HepG2 (cell line): ENCODE data around the gene DISP2. TPM values are rescaled to one million over a fixed set of nuclear protein-coding genes. Genes with fewer than 3 reads are reported as not detected.

Source experiments
- ATM ChIP-seq: fragments of 450-650 bp; IDR thresholded peaks from 2 replicates; pipeline ENCODE4 v1.7.1; 2017; ENCODE audit warnings: mild to moderate bottlenecking, borderline replicate concordance
- BORCS8-MEF2B ChIP-seq: sonication (generic); formaldehyde crosslinking; IDR thresholded peaks from 2 replicates; pipeline ENCODE4 v1.8.0; 2022; ENCODE audit warnings: mild to moderate bottlenecking, missing genetic modification reagents
- BRD4 ChIP-seq: sonication (generic); formaldehyde crosslinking; IDR thresholded peaks from 2 replicates; pipeline ENCODE4 v1.4.0; 2020; ENCODE audit warnings: missing genetic modification reagents
- HIVEP1 ChIP-seq: sonication (generic); formaldehyde crosslinking; IDR thresholded peaks from 2 replicates; pipeline ENCODE4 v1.4.0; 2020; ENCODE audit warnings: mild to moderate bottlenecking, missing genetic modification reagents
- HMG20B ChIP-seq: conservative IDR thresholded peaks from 2 replicates; pipeline ENCODE4 v1.6.1; 2016; ENCODE audit warnings: missing genetic modification reagents, missing compliant biosample characterization
- HOXA3 ChIP-seq: sonication (generic); formaldehyde crosslinking; IDR thresholded peaks from 2 replicates; pipeline ENCODE4 v1.5.0; 2020; ENCODE audit warnings: missing genetic modification reagents
- KLF6 ChIP-seq: IDR thresholded peaks from 2 replicates; pipeline ENCODE4 v1.8.0; 2016; ENCODE audit warnings: missing biosample characterization, missing genetic modification reagents
- PAX8 ChIP-seq: sonication (generic); formaldehyde crosslinking; IDR thresholded peaks from 2 replicates; pipeline ENCODE4 v1.8.0; 2022; ENCODE audit warnings: mild to moderate bottlenecking, missing genetic modification reagents, borderline replicate concordance
- SAP130 ChIP-seq: IDR thresholded peaks from 2 replicates; pipeline ENCODE4 v1.6.1; 2016; ENCODE audit warnings: low read depth
- TP53 ChIP-seq: sonication (generic); formaldehyde crosslinking; conservative IDR thresholded peaks from 2 replicates; pipeline ENCODE4 v1.4.0; 2020; ENCODE audit warnings: missing genetic modification reagents
- ZBTB10 ChIP-seq: sonication (generic); formaldehyde crosslinking; IDR thresholded peaks from 2 replicates; pipeline ENCODE4 v1.4.0; 2020; ENCODE audit warnings: missing genetic modification reagents, borderline replicate concordance
- ZC3H13 ChIP-seq: sonication (generic); formaldehyde crosslinking; IDR thresholded peaks from 2 replicates; pipeline ENCODE4 v1.8.1; 2023; ENCODE audit warnings: mild to moderate bottlenecking, missing genetic modification reagents, moderate library complexity
- ZNF10 ChIP-seq: sonication (generic); formaldehyde crosslinking; IDR thresholded peaks from 2 replicates; pipeline ENCODE4 v1.4.0; 2020; ENCODE audit warnings: mild to moderate bottlenecking, low read depth, missing genetic modification reagents, borderline replicate concordance
- ZNF343 ChIP-seq: sonication (generic); formaldehyde crosslinking; IDR thresholded peaks from 2 replicates; pipeline ENCODE4 v1.4.0; 2020; ENCODE audit warnings: mild to moderate bottlenecking, missing genetic modification reagents
- ZNF605 ChIP-seq: sonication (generic); formaldehyde crosslinking; IDR thresholded peaks from 2 replicates; pipeline ENCODE4 v1.8.0; 2022; ENCODE audit warnings: mild to moderate bottlenecking, missing genetic modification reagents
- ZNF770 ChIP-seq: sonication (generic); formaldehyde crosslinking; IDR thresholded peaks from 2 replicates; pipeline ENCODE4 v1.5.0; 2020; ENCODE audit warnings: mild to moderate bottlenecking, missing genetic modification reagents
- ZZZ3 ChIP-seq: sonication (generic); formaldehyde crosslinking; IDR thresholded peaks from 2 replicates; pipeline ENCODE4 v1.4.0; 2020; ENCODE audit warnings: missing genetic modification reagents, mild to moderate bottlenecking, borderline replicate concordance
- polyA plus RNA-seq, 8 experiments: library from polyadenylated mRNA; depleted of rRNA in 3 of 8; stranded (reverse) in 7 of 8; unstranded in 1 of 8; fragments of >200 nt; fragmentation: Illumina TruSeq in 4 of 8; extraction: Trizol in 4 of 8; gene quantifications; 2 replicates each; pipeline versions ENCODE4 v1.2.1 to v1.2.3, GENCODE V29; 2011 to 2016; ENCODE audit warnings: low read depth in 4 of 8, missing spikeins in 1 of 8, mixed read lengths in 1 of 8; ENCODE audit not compliant: insufficient read depth in 1 of 8
- total RNA-seq, 5 experiments: library from RNA; depleted of rRNA; stranded (reverse); fragments of >200 nt; fragmentation: Illumina TruSeq; extraction: Trizol; gene quantifications; 2 replicates each; pipeline ENCODE4 v1.2.3, GENCODE V29; 2016; ENCODE audit warnings: low read depth in 1 of 5
- TF ChIP-seq, protein P1 (sequence below): sonication (generic); formaldehyde crosslinking; IDR thresholded peaks from 2 replicates; pipeline ENCODE4 v1.5.1; 2020; ENCODE audit warnings: missing genetic modification reagents, mild to moderate bottlenecking, borderline replicate concordance
- TF ChIP-seq, protein P2 (sequence below): sonication (generic); formaldehyde crosslinking; IDR thresholded peaks from 2 replicates; pipeline ENCODE4 v1.4.0; 2020; ENCODE audit warnings: missing genetic modification reagents

The DISP2 gene
- total and polyA plus RNA-seq, 2 of the 13 experiments (the other 11 are each of a cell fraction or from before 2014, with no cell fraction given) = 0.09 to 0.32 TPM

GRCh38 chr15:40382580-40383456, 24.8 kb downstream of the DISP2 start, which contains the start of gene KNSTRN (continued):
- TF ChIP-seq ZBTB10 (CRISPR knock-in tag) (no peak), ZNF10 (CRISPR knock-in tag) (no peak), ZZZ3 (CRISPR knock-in tag) (no peak; the same call in 1 of the 2 replicates), HOXA3 (peak; percentile 75; the same call in 1 of the 2 replicates), SAP130 (peak; percentile 97), HIVEP1 (CRISPR knock-in tag) (no peak), BRD4 (no peak), HMG20B (CRISPR knock-in tag) (no peak), ZNF770 (CRISPR knock-in tag) (no peak), BORCS8-MEF2B (CRISPR knock-in tag) (0 out of 2 replicates have a peak, but pooled peaks have one; percentile 29), ZNF605 (CRISPR knock-in tag) (peak; percentile 64), ZNF343 (CRISPR knock-in tag) (peak; percentile 77; the same call in 1 of the 2 replicates), PAX8 (CRISPR knock-in tag) (no peak), ATM (no peak), TP53 (CRISPR knock-in tag) (no peak), KLF6 (CRISPR knock-in tag) (no peak), ZC3H13 (CRISPR knock-in tag) (no peak)
- TF ChIP-seq, protein P1, sequence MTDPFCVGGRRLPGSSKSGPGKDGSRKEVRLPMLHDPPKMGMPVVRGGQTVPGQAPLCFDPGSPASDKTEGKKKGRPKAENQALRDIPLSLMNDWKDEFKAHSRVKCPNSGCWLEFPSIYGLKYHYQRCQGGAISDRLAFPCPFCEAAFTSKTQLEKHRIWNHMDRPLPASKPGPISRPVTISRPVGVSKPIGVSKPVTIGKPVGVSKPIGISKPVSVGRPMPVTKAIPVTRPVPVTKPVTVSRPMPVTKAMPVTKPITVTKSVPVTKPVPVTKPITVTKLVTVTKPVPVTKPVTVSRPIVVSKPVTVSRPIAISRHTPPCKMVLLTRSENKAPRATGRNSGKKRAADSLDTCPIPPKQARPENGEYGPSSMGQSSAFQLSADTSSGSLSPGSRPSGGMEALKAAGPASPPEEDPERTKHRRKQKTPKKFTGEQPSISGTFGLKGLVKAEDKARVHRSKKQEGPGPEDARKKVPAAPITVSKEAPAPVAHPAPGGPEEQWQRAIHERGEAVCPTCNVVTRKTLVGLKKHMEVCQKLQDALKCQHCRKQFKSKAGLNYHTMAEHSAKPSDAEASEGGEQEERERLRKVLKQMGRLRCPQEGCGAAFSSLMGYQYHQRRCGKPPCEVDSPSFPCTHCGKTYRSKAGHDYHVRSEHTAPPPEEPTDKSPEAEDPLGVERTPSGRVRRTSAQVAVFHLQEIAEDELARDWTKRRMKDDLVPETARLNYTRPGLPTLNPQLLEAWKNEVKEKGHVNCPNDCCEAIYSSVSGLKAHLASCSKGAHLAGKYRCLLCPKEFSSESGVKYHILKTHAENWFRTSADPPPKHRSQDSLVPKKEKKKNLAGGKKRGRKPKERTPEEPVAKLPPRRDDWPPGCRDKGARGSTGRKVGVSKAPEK (CRISPR knock-in tag) = no peak
- TF ChIP-seq, protein P2, sequence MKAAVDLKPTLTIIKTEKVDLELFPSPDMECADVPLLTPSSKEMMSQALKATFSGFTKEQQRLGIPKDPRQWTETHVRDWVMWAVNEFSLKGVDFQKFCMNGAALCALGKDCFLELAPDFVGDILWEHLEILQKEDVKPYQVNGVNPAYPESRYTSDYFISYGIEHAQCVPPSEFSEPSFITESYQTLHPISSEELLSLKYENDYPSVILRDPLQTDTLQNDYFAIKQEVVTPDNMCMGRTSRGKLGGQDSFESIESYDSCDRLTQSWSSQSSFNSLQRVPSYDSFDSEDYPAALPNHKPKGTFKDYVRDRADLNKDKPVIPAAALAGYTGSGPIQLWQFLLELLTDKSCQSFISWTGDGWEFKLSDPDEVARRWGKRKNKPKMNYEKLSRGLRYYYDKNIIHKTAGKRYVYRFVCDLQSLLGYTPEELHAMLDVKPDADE (CRISPR knock-in tag) = no peak
